ENCODE data around the gene RAB35.

GRCh38 chr12:120116792-120117651 lies 469 bp upstream of the RAB35 start:
- TF ChIP-seq CTCF (IDR thresholded peaks at IDR 0.05), result no peak
- peak; percentile 84 for TF ChIP-seq POLR2A (IDR thresholded peaks at IDR 0.05)

Data from ovary (tissue), 3 donors.